DND-41 (cell line): Measurements from ENCODE around the gene PIEZO1.

ENCODE experiments used
- EZH2 ChIP-seq: IDR thresholded peaks from 3 replicates; pipeline ENCODE4 v1.6.1; 2012; ENCODE audit warnings: borderline replicate concordance, low read depth, mild to moderate bottlenecking, moderate library complexity, low read length, inconsistent platforms; ENCODE audit not compliant: severe bottlenecking
- TF ChIP-seq, protein P1 (sequence below): IDR thresholded peaks from 2 replicates; pipeline ENCODE4 v1.5.1; 2012; ENCODE audit warnings: borderline replicate concordance, low read length, moderate library complexity, mild to moderate bottlenecking; ENCODE audit not compliant: poor library complexity, severe bottlenecking; ENCODE audit errors: extremely low read depth

DNA sequence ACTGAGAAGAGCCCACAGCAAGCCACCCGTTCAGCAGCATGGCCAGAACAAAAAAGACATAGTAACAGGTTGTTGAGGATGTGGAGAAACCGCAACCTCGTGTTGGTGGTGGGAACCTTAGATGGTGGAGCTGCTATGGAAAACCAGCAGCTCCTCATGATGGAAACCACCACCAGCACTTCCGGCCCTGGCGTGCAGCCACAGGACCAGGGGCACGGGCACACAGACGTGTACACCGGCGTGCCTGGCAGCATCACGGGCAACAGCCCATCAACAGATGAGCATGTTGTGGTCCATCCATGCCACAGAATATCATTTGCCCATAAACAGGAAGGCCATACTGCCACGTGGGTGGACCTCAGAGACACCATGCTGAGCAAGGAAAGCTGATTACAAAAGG lies 66.8 kb downstream of the PIEZO1 start:
- TF ChIP-seq, protein P1, sequence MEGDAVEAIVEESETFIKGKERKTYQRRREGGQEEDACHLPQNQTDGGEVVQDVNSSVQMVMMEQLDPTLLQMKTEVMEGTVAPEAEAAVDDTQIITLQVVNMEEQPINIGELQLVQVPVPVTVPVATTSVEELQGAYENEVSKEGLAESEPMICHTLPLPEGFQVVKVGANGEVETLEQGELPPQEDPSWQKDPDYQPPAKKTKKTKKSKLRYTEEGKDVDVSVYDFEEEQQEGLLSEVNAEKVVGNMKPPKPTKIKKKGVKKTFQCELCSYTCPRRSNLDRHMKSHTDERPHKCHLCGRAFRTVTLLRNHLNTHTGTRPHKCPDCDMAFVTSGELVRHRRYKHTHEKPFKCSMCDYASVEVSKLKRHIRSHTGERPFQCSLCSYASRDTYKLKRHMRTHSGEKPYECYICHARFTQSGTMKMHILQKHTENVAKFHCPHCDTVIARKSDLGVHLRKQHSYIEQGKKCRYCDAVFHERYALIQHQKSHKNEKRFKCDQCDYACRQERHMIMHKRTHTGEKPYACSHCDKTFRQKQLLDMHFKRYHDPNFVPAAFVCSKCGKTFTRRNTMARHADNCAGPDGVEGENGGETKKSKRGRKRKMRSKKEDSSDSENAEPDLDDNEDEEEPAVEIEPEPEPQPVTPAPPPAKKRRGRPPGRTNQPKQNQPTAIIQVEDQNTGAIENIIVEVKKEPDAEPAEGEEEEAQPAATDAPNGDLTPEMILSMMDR, result no peak
- TF ChIP-seq EZH2, result no peak
